Smooth muscle cell (in vitro differentiated cells): ENCODE measurements around the gene TDRD9. TPM values are rescaled to one million over a fixed set of nuclear protein-coding genes. Genes with fewer than 3 reads are reported as not detected.

Experiments
- DNase-seq: peaks from one replicate; lab custom pipeline; 2025; ENCODE audit not compliant: unreplicated experiment; lab: John Stamatoyannopoulos, UW
- H2AFZ ChIP-seq: fragments of 200-600 bp; sonication (generic); 2 replicates; pipeline ENCODE4 v1.6.0; 2016; ENCODE audit warnings: antibody characterized with exemption, low read depth, mild to moderate bottlenecking
- H3F3A ChIP-seq: fragments of 200-600 bp; sonication (generic); 2 replicates; pipeline ENCODE4 v1.6.0; 2017; ENCODE audit warnings: antibody characterized with exemption, low read depth
- H3K27ac ChIP-seq: fragments of 200-600 bp; sonication (generic); 2 replicates; pipeline ENCODE4 v1.5.1; 2016; ENCODE audit warnings: low read depth, mild to moderate bottlenecking
- H3K27me3 ChIP-seq: fragments of 200-600 bp; sonication (generic); 2 replicates; pipeline ENCODE4 v1.6.1; 2016; ENCODE audit warnings: low read depth, mild to moderate bottlenecking
- H3K36me3 ChIP-seq: fragments of 200-600 bp; sonication (generic); 2 replicates; pipeline ENCODE4 v1.5.1; 2016; ENCODE audit warnings: low read depth
- H3K4me1 ChIP-seq: fragments of 200-600 bp; sonication (generic); 2 replicates; pipeline ENCODE4 v1.5.1; 2016; ENCODE audit warnings: low read depth
- H3K4me2 ChIP-seq: fragments of 200-600 bp; sonication (generic); 2 replicates; pipeline ENCODE4 v1.6.0; 2016; ENCODE audit warnings: mild to moderate bottlenecking
- H3K4me3 ChIP-seq: fragments of 200-600 bp; sonication (generic); 2 replicates; pipeline ENCODE4 v1.5.1; 2016; ENCODE audit warnings: mild to moderate bottlenecking
- H3K79me2 ChIP-seq: fragments of 200-600 bp; sonication (generic); 2 replicates; pipeline ENCODE4 v1.6.0; 2016; ENCODE audit warnings: low read depth, mild to moderate bottlenecking
- H3K9ac ChIP-seq: fragments of 200-600 bp; sonication (generic); 2 replicates; pipeline ENCODE4 v1.6.0; 2016; ENCODE audit warnings: low read depth
- H3K9me3 ChIP-seq: fragments of 200-600 bp; sonication (generic); replicated peaks from 2 replicates; pipeline ENCODE4 v1.5.1; 2016; ENCODE audit warnings: low read depth
- H4K20me1 ChIP-seq: fragments of 200-600 bp; sonication (generic); 2 replicates; pipeline ENCODE4 v1.6.0; 2016; ENCODE audit warnings: low read depth
- CTCF ChIP-seq: fragments of 200-600 bp; sonication (generic); IDR thresholded peaks from 2 replicates; pipeline ENCODE4 v1.5.1; 2017; ENCODE audit warnings: borderline replicate concordance, mild to moderate bottlenecking, antibody characterized with exemption; ENCODE audit not compliant: insufficient read depth, poor library complexity, severe bottlenecking
- WGBS: methylation state at CpG from one replicate; pipeline ENCODE4 v1.1.7; 2016; ENCODE audit warnings: low lambda C conversion rate; 5-methylcytosine and 5-hydroxymethylcytosine counted together
- polyA plus RNA-seq: library from polyadenylated mRNA; unstranded; fragments of >200 nt; fragmentation: Nextera tagmentation; extraction: Ambion mirVana; gene quantifications from 2 replicates; pipeline ENCODE4 v1.2.1, GENCODE V29; 2016
- total RNA-seq: library from RNA; depleted of rRNA; stranded (reverse); fragments of >200 nt; gene quantifications from 2 replicates; pipeline ENCODE4 v1.2.3, GENCODE V29; 2014

TDRD9 gene
- total and polyA plus RNA-seq, 2 experiments from 2014 or later = 1.0 TPM; not detected in 1

DNA sequence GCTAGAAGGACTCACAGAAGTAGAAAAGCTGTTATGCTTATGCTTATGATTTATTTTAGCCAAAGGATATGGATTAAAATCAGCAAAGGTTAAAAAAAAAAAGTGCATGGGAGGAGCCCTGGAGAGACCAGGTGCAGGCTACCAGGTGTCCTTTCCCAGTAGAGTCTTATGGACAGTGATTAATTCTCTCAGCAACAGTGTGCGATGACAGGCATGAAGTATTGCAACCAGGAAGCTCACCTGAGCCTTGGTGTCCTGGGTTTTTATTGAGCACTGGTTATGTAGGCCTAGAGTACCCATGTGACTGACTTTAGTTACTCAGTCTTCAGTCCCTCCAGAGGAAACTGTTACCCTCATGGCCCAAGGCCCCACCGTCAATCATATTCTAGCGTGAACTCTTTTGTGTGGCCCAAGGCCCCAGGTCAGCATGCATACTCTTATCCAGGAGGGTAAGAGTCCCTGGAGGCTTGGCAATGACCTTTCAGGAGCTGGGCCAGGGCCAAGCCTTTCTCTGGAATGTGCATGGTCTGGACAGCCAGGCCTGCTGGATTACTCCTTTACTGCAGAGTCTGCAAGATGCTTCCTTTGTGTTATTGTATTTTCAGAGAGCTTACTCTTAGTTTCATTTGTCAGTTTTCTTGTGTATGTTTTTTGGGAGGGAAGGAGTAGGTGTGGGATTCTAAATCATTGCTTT is 83.7 kb downstream of the TDRD9 start:
- no peaks in the 10 kb centered on the region for H3F3A ChIP-seq
- no peak overlapping the region for H3K9ac ChIP-seq
- no peaks in the 10 kb centered on the region for H3K4me1 ChIP-seq
- H3K36me3 ChIP-seq = no peaks in the 10 kb centered on the region
- peak overlapping the region; percentile 21 for H3K27ac ChIP-seq
- no peak overlapping the region for H3K4me2 ChIP-seq
- H3K9me3 ChIP-seq = no peaks in the 10 kb centered on the region
- DNase-seq = no peak
- no peak overlapping the region for H2AFZ ChIP-seq
- H3K4me3 ChIP-seq = no peak overlapping the region
- H4K20me1 ChIP-seq = no peaks in the 10 kb centered on the region
- H3K79me2 ChIP-seq = no peaks in the 10 kb centered on the region
- no peaks in the 10 kb centered on the region for H3K27me3 ChIP-seq
- TF ChIP-seq CTCF = no peak
- 85% methylated on average over 3 of the region's 3 CpGs for WGBS

DNA sequence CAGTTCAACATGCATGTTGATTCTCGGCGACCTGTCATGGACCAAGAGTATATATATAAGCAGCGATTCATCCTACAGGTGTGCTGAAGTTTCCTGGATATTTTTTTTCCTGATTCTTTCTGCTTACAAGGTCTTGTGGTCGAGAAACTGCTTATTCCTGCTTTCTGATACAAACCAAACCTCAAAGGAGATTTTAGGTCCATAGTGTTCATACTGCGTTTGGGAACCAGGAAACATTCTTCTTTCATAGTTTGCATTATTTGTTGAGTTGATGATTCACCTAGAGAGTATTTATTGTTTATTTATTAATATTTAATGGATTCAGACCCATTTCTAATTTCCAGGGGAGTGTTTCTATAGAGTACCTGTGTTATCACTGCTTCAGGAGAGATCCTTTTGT is 86.5 kb downstream of the TDRD9 start:
- H3K36me3 ChIP-seq = no peaks in the 10 kb centered on the region

DNA sequence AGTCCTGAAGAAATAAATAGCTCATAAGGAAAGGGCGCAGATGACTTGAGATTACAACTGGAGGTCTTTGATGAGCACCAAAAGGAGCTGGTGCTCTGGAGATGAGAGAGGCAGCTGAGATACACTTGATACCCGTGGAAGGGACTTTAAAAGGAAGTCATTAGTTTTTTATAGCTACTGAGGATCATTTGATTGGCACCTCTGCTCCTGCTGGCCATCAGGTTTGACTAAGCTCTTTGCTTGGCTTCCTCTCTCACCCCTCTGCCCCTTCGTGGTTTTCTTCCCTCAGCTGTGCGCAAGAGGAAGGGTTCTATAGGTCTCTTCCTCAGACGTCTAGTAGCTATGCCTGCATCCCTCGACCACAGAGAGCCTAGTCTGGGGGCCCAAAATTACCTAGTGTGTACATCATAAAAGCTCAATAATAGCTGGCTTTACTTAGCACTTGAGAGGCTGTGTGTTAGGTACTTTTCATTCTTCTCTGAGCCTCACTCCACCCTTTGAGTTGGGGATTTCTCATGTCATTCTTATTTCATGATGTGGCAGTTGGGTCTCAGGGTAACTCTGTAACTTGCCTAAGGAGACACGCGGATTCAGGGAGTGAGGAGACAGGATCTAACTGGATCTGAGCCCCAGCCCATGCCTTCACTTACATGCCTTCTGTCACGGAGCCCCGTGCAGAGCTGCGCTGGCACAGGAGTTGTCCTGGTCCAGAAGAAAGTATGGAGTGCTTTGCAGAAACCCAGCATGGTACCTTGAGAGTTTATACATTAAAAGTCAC is 88.8 kb downstream of the TDRD9 start:
- no peak for TF ChIP-seq CTCF
- Histone ChIP-seq H4K20me1 (no peaks in the 10 kb centered on the region), H3K9me3 (no peaks in the 10 kb centered on the region), H3K4me1 (no peaks in the 10 kb centered on the region), H3K4me2 (no peak overlapping the region), H3K27me3 (no peaks in the 10 kb centered on the region), H2AFZ (no peak overlapping the region), H3K9ac (no peak overlapping the region), H3K36me3 (no peaks in the 10 kb centered on the region), H3K27ac (no peak overlapping the region), H3K4me3 (no peak overlapping the region), H3K79me2 (no peaks in the 10 kb centered on the region), H3F3A (peaks cover 5% of the 10 kb centered on the region)
- 69% methylated on average over 11 of the region's 11 CpGs for WGBS
- DNase-seq = no peak

More for the DNA sequence above, 86.5 kb downstream of the TDRD9 start:
- Histone ChIP-seq H3F3A (peaks cover 5% of the 10 kb centered on the region), H3K4me2 (no peak overlapping the region), H3K9ac (no peak overlapping the region), H3K4me1 (no peaks in the 10 kb centered on the region), H3K79me2 (no peaks in the 10 kb centered on the region), H3K27ac (no peak overlapping the region), H4K20me1 (no peaks in the 10 kb centered on the region), H3K9me3 (no peaks in the 10 kb centered on the region), H2AFZ (no peak overlapping the region), H3K27me3 (no peaks in the 10 kb centered on the region), H3K4me3 (no peak overlapping the region)
- no peak for TF ChIP-seq CTCF
- DNase-seq = no peak
- WGBS = 93% methylated on average over 5 of the region's 5 CpGs
